Activated CD4-positive, CD25-positive, alpha-beta regulatory T cell treated with anti-CD3 and anti-CD28 coated beads, Interleukin-2, amount 50 U/mL, for 16 hours (primary cell): ENCODE data around the gene SPTBN1.

Experiments used
- DNase-seq: peaks from one replicate; pipeline ENCODE4 v3.0.0-alpha.2; 2020; ENCODE audit warnings: low read depth, low spot score

SPTBN1 gene

DNA sequence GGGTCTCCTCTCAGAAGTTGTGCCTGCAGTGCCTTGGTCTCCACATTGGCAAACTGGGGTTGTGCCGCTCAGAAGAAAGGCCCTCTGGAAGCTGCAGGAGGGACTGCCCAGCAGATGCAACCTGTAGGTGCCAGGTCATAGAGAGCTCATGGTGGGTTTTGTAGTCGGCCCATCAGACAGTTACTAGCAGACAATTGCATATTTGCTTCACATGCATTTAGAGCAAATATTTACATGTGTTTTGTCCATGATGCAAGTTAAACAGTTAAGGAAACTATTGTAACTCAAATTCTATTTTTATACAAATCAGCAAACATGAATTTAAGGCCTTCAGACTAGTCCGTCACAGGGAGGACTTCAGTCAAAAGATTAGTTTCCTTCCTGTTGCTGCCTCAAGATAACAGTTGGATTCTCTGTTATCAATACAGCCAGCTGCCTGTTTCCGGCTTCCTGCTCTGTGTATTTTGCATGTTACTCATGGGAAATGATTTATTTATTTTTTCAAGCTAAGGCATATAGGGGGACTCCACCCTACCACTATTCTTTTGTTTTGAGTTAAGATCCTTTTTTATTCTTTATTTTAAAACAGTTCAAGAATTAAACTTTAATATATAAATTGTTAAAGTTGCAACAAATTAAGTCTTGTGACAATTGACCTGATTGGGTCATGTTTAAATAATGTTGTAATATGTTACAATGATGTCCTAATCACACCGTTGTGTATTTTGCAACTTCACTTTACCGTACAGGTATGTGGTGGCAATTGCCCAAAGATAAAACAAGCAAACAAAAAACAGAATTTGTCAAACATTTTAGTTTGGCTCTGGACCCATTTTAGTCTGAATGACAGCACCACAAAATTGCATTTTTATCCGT, 133.5 kb downstream of the SPTBN1 start:
- DNase-seq, result no peak

GRCh38 chr2:54590216-54591120, 134.3 kb downstream of the SPTBN1 start:
- no peak for DNase-seq

DNA sequence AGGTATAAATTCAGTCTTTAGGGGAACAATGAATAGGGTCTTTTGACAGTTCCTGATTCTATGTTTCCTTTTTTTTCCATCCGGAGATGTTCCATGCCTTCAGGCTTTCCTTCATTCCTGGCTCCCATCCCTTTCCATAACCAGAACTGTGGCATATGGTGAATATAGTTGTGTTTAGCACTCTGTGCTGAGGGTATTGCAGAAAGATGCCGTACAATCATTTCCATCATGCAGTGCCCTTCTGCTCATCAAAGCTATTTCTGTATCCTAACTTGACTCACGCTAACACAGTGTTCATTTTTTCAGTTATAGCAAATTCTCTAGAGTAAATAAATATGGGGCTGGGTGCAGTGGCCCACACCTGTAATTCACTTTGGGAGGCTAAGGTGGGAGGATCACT, 135.4 kb downstream of the SPTBN1 start:
- DNase-seq, result no peak

DNA sequence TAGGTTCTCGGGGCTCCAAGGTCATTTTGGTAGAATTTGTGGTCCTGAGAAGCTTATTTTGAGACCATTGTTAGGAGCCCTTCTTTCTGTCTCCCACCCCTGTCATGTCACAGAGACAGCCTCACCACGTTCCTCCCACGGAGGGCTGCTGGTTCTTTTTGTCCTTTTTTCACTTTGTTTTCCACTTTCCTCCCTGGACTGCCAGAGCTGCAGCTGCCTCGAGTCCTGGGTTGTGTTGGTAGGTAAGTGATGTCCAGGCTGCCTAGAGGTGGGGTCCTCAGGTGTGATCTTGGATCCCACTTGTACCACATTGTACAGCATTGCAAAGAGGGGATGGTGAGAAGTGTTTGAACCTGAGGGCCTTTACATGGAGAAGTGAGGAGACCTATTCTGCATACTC, 137.1 kb downstream of the SPTBN1 start:
- no peak for DNase-seq

- DNase-seq, result no peak
These were observed 137.9 kb downstream of the SPTBN1 start for GRCh38 chr2:54594048-54594447.

DNA sequence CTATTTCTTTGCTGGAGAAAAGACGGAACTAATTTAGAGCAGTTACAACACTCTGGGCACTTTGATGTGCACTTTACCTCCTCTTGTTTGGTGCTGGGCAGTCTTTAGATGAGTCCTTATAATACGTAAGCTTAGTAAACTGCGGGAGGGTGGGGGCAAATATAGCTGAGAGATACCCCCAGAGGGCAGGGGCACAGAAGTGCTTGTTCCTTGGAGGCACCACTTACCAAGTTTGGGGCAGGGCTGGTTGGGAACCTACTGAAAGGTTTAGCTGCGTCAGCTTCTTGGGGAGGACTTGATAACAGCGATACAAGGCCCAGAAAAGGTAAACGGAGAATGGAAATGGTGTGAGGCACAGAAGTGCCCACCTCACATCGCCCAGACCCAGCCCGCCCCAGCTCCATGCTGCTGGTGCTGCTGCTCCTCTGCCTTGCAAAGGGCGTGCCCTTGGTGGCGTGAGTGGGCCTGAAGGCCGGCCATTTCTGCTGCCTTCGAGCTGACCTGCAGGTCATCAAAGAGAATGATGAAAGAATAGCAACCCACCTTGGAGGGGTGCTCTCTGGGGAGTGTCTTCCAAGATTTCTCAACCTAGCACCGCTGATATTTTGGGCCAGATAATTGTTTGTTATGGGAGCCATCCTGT, 139.2 kb downstream of the SPTBN1 start:
- DNase-seq, result no peak

GRCh38 chr2:54595999-54596902, 140.1 kb downstream of the SPTBN1 start:
- no peak for DNase-seq

DNA sequence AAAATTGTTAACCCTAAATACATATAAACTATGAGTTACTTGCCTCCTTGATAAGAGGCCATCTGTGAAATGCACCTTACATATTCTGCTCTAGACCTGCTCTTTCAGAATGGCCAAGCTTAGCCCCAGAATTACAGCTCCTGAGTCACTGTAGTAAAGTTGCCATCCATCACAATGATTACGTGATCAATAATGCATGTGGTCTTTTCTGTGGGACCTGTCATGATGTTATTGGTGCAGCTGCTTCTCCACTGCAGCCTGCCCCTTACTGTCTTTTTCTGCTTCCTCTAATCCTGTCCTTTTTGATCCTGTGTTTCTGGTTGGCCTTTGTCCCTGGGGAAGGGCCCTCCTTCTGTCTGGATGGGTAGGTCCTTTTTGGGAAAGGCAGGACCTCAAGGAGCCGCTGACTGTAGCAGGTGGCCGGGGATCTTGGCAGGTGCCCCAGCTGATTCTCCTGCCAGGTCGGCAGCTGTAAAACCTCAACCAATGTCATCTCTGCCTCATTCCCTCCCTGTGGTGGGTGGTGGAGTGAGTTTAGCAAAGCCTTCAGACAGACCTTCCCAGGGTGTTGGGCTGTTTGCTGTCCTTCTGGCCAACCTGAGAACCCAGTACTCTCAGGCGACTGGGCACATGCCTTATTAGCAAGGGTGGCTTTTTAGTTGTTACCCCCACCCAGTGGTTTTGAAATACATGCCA, 141.2 kb downstream of the SPTBN1 start:
- DNase-seq, result no peak

- no peak for DNase-seq
These were observed 142.5 kb downstream of the SPTBN1 start for GRCh38 chr2:54598347-54599325.

DNA sequence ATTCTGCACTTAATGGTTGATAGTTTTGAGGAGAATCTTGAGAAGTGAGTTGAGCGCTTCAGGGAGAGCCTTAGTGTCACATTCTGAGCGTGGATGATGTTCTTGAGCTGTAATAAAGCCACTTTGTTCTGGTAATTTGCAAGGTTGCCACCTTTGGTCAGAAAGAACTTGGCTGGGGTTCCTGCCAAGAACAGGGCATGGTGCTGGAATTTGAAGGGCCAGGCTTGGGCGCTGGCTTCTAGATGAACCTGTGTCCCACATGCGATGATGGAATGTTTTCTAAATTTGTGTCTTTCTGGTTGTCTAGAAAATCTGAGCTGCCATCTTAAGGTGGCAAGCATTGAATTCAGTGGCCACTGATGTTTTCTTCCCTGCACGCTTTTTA, 143.2 kb downstream of the SPTBN1 start:
- DNase-seq, result no peak

- DNase-seq, result no peak
These were observed 143.8 kb downstream of the SPTBN1 start for GRCh38 chr2:54599914-54600313.

DNA sequence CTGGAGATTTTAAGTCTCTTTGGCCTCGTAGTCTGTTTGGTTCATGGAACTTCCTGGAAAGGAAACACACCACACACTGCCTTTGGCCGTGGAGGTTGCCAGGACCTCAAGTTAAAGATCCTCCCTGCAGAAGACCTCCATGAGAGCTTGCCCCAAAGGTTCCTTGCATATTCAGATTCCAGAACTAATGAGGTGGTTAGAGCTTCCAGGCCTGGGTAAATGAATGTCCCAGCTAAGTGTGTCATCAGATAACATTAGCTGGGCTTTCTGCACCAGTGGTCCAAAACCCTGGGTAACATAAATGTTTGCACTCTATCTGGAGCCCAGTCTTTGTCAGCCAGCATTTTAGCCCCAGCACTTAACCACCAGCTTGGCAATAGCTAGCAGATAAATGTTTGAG, 145.2 kb downstream of the SPTBN1 start:
- no peak for DNase-seq

DNA sequence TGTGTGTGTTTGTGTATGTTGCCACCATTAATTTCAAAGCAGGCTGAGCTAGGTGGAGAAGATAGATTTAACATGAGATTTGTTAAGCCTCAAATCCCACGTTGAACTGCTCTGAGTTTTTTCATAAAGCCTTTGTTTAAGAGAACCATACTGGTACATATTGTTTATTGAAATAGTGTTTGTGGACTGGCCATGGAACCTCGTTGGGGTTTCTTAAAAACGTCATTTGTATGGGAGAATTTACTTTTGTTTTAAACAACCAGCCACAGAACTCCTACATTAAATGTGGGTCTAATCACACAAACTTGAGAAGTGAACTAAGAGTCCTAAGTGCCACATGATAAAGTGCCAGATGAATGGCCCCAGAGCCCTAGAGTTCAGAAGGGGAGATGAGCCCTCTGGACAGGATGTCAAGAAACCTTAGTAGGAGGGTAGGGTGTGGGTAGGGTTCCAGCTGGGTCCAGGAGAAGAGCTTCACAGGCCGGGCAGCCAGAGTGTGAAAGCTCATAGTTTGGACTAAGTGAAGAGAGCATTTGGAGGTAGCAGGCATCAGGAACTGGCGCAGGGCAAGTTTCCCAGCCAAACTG, 146.7 kb downstream of the SPTBN1 start:
- DNase-seq, result no peak

GRCh38 chr2:54603357-54603756, 147.2 kb downstream of the SPTBN1 start:
- DNase-seq, result no peak

DNA sequence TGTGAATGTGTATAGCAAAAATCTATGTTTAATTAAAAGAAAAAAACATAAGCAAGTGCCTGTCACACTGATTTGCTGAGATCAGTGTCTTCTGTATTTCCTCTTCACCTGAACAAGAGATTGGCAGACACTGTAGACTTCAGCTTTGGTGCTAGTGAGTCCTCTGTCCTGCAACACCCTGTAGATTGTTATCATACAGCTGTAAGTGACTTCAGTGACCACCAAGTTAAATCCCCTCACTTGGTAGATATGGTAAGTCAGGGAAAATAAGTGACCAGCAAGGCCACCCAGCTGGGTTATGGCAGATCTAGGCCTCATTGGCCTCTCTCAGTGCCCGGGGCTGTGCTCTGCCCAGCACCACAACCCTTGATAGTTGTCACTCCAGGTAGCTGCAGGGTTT, 147.7 kb downstream of the SPTBN1 start:
- no peak for DNase-seq

DNA sequence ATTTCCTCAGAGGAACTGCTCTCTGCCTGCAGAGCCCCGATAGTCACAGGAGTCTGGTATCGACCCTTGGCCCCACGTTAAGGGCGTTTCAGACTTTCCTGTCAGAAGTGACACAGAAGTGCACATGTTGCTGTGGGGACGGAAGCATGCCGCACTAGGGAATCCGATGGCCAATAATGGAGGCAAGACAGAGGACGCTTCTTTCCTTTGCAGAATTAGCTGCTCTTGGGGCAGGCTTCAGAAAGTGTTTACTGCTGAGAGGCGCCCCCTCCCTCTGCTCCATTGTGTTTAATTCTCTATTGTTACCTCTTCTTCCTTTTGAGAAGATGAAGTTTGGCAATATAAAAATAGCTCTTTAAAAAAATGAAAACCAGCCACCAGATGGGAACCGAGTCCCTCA, 148.7 kb downstream of the SPTBN1 start:
- no peak for DNase-seq

- no peak for DNase-seq
These were observed 149.7 kb downstream of the SPTBN1 start for GRCh38 chr2:54605836-54606235.

GRCh38 chr2:54606393-54606958, 150.3 kb downstream of the SPTBN1 start:
- no peak for DNase-seq

DNA sequence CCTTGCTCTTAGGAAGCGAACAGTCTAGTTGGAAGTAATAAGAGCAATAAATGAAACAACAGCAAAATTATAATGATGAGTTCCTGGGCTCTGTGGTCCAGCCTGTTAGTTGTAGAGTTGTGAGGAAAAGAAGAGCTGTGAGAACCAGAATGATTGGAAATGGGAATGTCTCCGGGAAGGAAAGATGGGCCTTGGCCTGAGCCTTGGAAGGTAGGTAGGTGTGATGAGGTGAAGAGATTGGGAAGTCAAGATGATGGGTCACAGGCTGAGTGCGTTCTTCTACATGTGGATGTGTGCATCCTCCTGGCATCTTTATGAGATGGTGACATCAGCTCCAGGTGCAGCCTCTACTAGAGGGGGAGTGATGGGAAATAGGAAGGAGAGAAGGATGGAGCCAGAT, 152.1 kb downstream of the SPTBN1 start:
- DNase-seq, result no peak
